Stimulated activated CD4-positive, alpha-beta T cell treated with anti-CD3 and anti-CD28 coated beads, TNF-alpha, amount 100 ng/mL, for 48 hours (primary cell): ENCODE results near the gene CIT.
"Not testable (repeated sequence)": the region's sequence is repeated elsewhere in the genome, so short reads cannot be mapped to it uniquely, and the experiment has no call there.

ENCODE experiments used
- DNase-seq, 3 donors: peaks; one replicate each; pipeline ENCODE4 v3.0.0-alpha.2; 2020; ENCODE audit warnings: low read depth in 3 of 3

CIT gene, protein sequence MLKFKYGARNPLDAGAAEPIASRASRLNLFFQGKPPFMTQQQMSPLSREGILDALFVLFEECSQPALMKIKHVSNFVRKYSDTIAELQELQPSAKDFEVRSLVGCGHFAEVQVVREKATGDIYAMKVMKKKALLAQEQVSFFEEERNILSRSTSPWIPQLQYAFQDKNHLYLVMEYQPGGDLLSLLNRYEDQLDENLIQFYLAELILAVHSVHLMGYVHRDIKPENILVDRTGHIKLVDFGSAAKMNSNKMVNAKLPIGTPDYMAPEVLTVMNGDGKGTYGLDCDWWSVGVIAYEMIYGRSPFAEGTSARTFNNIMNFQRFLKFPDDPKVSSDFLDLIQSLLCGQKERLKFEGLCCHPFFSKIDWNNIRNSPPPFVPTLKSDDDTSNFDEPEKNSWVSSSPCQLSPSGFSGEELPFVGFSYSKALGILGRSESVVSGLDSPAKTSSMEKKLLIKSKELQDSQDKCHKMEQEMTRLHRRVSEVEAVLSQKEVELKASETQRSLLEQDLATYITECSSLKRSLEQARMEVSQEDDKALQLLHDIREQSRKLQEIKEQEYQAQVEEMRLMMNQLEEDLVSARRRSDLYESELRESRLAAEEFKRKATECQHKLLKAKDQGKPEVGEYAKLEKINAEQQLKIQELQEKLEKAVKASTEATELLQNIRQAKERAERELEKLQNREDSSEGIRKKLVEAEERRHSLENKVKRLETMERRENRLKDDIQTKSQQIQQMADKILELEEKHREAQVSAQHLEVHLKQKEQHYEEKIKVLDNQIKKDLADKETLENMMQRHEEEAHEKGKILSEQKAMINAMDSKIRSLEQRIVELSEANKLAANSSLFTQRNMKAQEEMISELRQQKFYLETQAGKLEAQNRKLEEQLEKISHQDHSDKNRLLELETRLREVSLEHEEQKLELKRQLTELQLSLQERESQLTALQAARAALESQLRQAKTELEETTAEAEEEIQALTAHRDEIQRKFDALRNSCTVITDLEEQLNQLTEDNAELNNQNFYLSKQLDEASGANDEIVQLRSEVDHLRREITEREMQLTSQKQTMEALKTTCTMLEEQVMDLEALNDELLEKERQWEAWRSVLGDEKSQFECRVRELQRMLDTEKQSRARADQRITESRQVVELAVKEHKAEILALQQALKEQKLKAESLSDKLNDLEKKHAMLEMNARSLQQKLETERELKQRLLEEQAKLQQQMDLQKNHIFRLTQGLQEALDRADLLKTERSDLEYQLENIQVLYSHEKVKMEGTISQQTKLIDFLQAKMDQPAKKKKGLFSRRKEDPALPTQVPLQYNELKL (N-terminal part only)

DNA sequence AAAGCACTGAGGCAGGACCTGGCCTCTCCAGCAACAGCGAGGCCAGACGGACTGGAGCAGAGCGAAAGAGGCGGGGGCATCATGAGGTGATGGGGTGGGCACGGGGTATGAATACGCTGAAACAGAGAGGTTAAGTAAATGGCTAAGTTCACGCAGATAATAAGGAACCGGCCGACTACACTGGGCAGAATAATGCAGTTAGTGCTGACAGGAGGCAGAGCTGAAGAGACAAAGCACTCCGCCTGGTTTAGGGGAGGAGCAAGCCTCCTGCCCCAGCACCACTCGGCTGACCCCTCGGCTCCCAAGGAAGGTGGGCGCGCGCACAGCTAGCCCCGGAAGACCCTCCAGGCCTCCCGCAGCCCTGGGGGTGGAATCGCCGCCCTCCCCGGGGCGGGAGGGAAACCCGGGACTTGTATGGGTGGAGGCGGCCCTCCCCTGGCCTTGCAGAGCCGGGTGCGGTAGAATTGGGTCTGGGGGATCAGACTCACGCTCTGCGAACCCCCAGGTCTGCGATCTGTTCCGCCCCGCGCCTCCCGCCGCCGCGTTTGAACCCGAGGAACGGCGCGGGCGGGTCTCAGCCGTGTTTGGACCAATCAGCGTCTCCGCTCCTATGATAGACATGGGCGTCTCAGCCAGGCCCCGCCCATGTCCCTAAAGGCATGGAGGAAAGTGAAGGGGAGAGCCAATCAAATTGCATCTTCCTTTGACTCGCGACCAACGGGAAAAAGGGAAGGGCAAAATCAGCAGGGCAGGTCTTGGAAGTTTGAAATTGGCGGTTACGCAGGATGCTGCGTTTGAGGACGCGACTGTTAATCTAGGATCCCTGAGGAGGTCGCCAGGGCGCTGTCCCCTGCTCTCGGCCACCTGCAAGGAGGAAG is at the start of gene CIT:
Gene CIT (minus strand): TSS at position 560 of the 878 bp plus-strand sequence. CDS start 1,152 bp downstream, outside the sequence.
- DNase-seq = peak; percentile 77 to 85 (median 77)

- no peak for DNase-seq
These were observed 48.1 kb upstream of the CIT start for GRCh38 chr12:119925269-119925668.

GRCh38 chr12:119920064-119920463 is 42.9 kb upstream of the CIT start:
- DNase-seq = no peak

GRCh38 chr12:119915894-119916510 is 38.9 kb upstream of the CIT start:
- DNase-seq = no peak

- DNase-seq = no peak
These were observed 37.5 kb upstream of the CIT start for GRCh38 chr12:119914666-119915065.

DNA sequence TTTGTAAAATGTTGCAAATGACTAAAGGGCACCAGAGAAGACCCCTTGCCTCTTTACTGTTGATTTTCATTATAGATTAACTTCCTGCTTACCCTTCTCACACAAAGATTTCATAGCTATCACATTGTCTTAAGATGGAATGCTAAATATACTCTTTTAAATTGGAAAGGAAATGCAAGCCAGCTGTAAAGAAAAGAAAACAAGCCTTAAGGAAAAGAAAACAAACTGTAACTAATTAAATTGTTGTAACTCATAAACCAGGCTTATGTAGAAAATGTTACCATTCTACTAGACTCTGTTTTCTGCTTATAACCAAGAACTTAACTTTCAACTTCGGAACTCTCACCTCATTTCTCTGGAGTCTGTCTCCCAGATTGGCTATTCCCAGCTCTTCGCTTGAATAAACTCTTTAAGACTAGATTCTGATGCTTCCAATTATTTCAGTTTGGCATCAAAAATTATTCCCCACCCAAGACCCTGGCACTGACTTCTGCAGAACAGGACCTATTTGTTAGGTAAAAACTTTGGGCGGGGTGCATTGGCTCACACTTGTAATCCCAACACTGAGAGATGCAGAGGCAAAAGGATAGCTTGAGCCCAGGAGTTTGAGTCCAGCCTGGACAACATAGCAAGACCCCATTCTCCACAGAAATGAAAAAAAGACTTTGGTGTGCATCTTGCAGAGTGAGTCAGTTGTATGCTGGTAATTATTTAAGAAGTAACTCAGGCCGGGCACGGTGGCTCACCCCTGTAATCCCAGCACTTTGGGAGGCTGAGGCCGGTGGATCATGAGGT is 36.6 kb upstream of the CIT start:
- no peak for DNase-seq

DNA sequence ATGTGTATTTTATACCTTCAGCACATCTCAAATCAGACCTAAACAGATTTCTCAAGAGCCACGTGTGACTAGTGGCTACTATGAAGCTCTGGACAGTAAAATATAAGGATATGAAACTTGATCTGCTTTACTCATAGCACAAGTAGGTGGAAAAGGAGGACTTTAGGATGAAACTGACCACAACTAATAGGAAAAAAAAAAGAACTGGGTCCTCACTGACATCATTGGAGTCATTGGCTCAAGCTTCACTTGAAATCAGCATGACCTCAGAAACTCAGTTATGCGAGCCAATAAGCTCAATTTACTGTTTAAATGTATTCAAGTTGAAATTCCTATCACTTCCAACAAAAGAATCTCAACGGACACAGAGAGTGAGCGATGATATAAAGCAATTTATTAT is 34.1 kb upstream of the CIT start:
- DNase-seq = no peak

GRCh38 chr12:119910586-119910985 is 33.5 kb upstream of the CIT start:
- DNase-seq = no peak

DNA sequence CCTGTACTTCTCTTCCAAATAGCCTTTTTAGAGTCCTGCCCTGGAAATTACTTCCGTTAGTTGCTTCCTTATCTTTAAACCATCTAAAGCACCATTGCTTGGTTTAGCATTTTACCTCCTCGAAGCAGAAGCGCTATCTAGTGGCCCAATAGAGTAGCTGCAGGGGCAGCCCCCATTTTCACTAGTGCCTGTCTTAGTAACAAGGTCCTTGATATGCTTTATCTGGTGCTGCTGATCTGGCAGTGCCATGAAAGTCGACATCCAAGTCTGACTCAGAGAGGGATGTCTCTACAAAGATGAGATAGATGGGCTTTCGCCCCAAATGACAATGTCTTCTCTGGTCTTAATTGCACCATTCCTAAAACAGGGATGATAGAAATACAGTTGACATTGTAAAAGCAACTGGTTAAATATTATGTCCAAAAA is 25.0 kb upstream of the CIT start:
- DNase-seq = peak; percentile 46 to 71 (median 51)

DNA sequence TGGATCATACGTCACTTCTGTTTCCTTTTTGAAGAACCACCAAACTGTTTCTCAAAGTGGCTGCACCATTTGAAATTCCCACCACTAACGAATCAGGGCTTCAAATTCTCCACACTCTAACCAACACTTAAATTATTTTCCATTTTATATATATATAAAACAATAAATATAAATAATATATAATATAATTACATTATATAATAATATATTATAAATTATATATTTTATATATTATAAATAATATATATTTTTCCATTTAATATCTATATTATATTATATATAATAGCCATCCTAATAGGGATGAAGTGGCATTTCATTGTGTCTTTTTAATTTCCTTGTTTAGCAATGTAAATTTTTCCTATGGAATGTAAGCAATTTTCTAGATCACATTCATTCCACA is 24.6 kb upstream of the CIT start:
- no peak for DNase-seq

DNA sequence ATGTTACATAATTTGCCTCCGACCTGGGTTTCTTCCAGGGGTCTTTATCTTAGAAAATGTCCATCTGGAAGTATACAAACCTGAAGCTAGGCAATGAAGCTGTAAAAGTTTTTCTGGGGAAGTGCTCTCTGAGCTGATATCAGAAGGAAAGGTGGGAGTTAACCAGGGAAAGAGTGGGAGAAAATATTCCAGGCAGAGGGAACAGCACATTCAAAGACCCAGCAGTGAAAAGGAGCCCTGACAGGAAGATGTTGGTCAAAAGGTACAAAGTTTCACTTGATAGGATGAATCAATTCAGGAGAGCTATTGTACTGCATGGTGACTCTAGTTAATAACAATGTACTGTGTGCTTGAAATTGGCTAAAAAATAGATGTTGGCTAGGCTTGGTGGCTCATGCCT is 17.8 kb upstream of the CIT start:
- no peak for DNase-seq

- not testable (repeated sequence) for DNase-seq
These were observed 15.5 kb upstream of the CIT start for GRCh38 chr12:119892611-119893010.

DNA sequence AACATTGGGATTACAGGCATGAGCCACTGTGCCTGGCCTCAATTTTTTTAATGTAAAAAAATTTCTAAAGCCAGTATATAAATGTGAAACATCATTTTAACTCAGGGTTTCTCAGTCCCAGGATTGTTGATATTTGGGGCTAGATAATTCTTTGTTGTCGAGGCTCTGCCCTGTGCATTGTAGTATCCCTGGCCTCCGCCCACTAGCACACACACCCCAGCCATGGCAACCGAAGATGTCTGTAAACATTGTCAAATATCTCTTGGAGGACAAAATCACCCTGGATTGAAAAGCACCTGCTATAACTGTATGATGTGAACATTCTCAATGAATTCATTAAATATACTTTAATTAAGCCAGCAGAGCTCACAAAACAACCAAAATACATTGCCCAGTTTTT is 8.4 kb upstream of the CIT start:
- no peak for DNase-seq

- DNase-seq = not testable (repeated sequence)
These were observed 6.7 kb upstream of the CIT start for GRCh38 chr12:119883791-119884190.

GRCh38 chr12:119883237-119883636 is 6.1 kb upstream of the CIT start:
- no peak for DNase-seq

- DNase-seq = no peak
These were observed 474 bp upstream of the CIT start for GRCh38 chr12:119877639-119877948.

GRCh38 chr12:119870457-119870856 is 6.7 kb downstream of the CIT start:
- DNase-seq = no peak

GRCh38 chr12:119869720-119870119 is 7.4 kb downstream of the CIT start:
- DNase-seq = no peak

- DNase-seq = no peak
These were observed 8.1 kb downstream of the CIT start for GRCh38 chr12:119868992-119869391.

DNA sequence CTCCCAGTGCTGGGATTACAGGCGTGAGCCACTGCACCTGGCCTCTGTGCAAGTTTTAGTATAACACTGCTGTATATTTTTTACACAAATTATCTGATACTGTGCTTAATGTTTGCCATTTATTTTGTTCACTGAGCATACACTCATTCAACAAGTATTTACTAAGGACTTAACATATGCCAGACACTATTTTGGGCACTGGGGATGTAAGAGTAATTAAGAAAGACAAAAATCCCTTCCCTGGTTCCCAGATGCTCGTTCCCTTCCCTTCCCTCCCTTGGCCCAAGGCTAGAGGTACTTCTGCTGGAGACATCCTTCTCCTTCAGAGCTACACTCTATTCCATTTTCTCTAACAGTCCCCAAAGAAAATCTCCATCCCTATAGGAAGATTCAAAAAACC is 12.5 kb downstream of the CIT start:
- no peak for DNase-seq
